ENCODE measurements around the gene RTKN. TPM values are rescaled to one million over a fixed set of nuclear protein-coding genes. Genes with fewer than 3 reads are reported as not detected.

RTKN gene
- total RNA-seq, 1 experiment from 2014 or later, result 87.1 TPM

DNA sequence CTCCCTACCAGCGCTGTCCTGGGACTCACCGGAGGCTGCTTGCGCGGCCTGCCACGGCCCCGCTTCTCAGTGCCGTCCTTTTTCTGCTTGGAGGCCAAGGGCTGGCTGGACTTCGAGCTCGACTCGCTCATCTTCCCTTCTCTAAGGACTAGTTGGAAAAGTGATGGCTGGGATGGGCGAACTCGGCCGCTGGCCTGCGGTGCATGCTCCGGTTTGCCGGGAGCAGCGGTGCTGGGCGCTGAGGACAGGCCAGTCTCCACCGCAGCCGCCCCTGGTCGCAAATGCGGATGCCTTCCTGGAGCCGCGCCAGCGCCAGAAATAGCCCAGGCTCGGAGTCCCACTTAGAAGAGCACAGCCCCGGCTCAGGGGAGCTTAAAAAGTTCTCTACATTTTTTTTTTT lies 23.4 kb downstream of the RTKN start:
- TF ChIP-seq, protein P1, sequence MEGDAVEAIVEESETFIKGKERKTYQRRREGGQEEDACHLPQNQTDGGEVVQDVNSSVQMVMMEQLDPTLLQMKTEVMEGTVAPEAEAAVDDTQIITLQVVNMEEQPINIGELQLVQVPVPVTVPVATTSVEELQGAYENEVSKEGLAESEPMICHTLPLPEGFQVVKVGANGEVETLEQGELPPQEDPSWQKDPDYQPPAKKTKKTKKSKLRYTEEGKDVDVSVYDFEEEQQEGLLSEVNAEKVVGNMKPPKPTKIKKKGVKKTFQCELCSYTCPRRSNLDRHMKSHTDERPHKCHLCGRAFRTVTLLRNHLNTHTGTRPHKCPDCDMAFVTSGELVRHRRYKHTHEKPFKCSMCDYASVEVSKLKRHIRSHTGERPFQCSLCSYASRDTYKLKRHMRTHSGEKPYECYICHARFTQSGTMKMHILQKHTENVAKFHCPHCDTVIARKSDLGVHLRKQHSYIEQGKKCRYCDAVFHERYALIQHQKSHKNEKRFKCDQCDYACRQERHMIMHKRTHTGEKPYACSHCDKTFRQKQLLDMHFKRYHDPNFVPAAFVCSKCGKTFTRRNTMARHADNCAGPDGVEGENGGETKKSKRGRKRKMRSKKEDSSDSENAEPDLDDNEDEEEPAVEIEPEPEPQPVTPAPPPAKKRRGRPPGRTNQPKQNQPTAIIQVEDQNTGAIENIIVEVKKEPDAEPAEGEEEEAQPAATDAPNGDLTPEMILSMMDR (conservative IDR thresholded peaks at IDR 0.05), result no peak
- peaks cover 35% of the 10 kb centered on the region for H3K27me3 Mint-ChIP-seq (ENCODE audit: low read depth)
- H3K27ac ChIP-seq (ENCODE audit: insufficient read length, low read depth, low read length), result no peak overlapping the region
- no peak overlapping the region for H2BK120ac ChIP-seq (ENCODE audit: low read depth, low read length, poor library complexity, severe bottlenecking)
- H3K9ac ChIP-seq (ENCODE audit: extremely low read depth, insufficient read length, low read length), result no peak overlapping the region
- no peaks in the 10 kb centered on the region for H3K79me1 ChIP-seq (ENCODE audit: insufficient read depth, low read depth, low read length, poor library complexity, severe bottlenecking)
- no peak overlapping the region for H4K8ac ChIP-seq (replicated peaks; ENCODE audit: insufficient read length, low read depth, low read length)
- H3K9me3 Mint-ChIP-seq, result no peaks in the 10 kb centered on the region; a peak in 1 of 5 replicates
- H4K91ac ChIP-seq (ENCODE audit: insufficient read length, low read depth, low read length), result no peak overlapping the region
- H3K4me1 ChIP-seq (ENCODE audit: insufficient read depth, low read length), result no peaks in the 10 kb centered on the region
- H3K23ac ChIP-seq (ENCODE audit: insufficient read length, low read depth, low read length), result no peak overlapping the region
- H2BK20ac ChIP-seq (ENCODE audit: low read depth, low read length, poor library complexity, severe bottlenecking), result no peak overlapping the region
- H3K79me2 ChIP-seq (ENCODE audit: insufficient read depth, low read length), result no peaks in the 10 kb centered on the region
- H3K9me3 ChIP-seq (ENCODE audit: control insufficient read depth, low read depth, low read length), result no peaks in the 10 kb centered on the region
- no peak overlapping the region for H3K18ac ChIP-seq (ENCODE audit: insufficient read length, low read depth, low read length)
- no peak overlapping the region for H3K56ac ChIP-seq (ENCODE audit: insufficient read length, low read depth, low read length)
- no peaks in the 10 kb centered on the region for H4K20me1 ChIP-seq (ENCODE audit: control insufficient read depth, insufficient read depth, insufficient read length)
- no peak overlapping the region for H2AFZ ChIP-seq (ENCODE audit: low read length)
- no peak overlapping the region for H3K27ac Mint-ChIP-seq
- H2BK15ac ChIP-seq (ENCODE audit: low read depth, low read length), result no peak overlapping the region
- no peak overlapping the region for H2AK5ac ChIP-seq (ENCODE audit: insufficient read length, low read length)
- H3K4me2 ChIP-seq (ENCODE audit: insufficient read depth, insufficient read length, low read length), result no peak overlapping the region
- H4K5ac ChIP-seq (ENCODE audit: insufficient read length, low read depth, low read length), result no peak overlapping the region
- no peaks in the 10 kb centered on the region for H3K27me3 ChIP-seq (ENCODE audit: insufficient read depth, low read length)
- peaks cover 8 to 25% of the 10 kb centered on the region in 2 experiments for H3K4me1 Mint-ChIP-seq
- no peak for DNase-seq
- no peak overlapping the region for H2BK12ac ChIP-seq (ENCODE audit: insufficient read length, low read depth, low read length)
- H2BK5ac ChIP-seq (ENCODE audit: insufficient read length, low read length), result no peak overlapping the region
- H3K36me3 Mint-ChIP-seq (ENCODE audit: insufficient read depth in 1 of 3, low read depth in 3 of 3), result peaks cover 0 to 7% (median 0%) of the 10 kb centered on the region in 3 experiments; a peak in 6 of 7 replicates
- H3K23me2 ChIP-seq (ENCODE audit: insufficient read length, low read depth, low read length, poor library complexity, severe bottlenecking), result peaks cover 9% of the 10 kb centered on the region
- no peak overlapping the region for H3K14ac ChIP-seq (ENCODE audit: insufficient read depth, low read length)
- no peak overlapping the region for H3K4me3 Mint-ChIP-seq
- H3T11ph ChIP-seq (ENCODE audit: low read length), result no peak overlapping the region
- WGBS (ENCODE audit: extremely low coverage, insufficient read length, low lambda C conversion rate), result no CpG with 5 or more reads among the region's 27 CpGs
- H3K4ac ChIP-seq (ENCODE audit: low read depth, low read length), result no peak overlapping the region
